Measurements from ENCODE around the gene MTERF1. TPM values are rescaled to one million over a fixed set of nuclear protein-coding genes. Genes with fewer than 3 reads are reported as not detected.

Gene MTERF1
- polyA plus RNA-seq, 1 experiment: 3.6 TPM

DNA sequence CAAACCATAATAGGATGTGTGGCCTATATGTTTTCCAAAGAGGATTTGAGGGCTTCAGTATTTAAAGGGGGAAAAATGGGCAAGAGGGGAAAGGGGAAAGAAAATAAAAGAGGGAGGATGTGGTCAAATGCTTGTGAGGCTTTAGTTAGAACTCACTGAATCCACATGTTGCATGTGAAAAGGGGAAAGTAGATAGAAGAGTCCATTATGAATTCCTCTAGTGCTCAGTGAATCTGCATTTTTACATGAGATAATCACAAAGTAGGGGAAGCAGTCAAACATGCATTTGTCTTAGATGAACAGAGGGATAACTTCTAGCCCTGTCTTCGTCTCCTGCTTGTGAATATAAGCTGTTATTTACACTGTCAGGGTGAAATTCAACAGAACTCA, 35.5 kb upstream of the MTERF1 start:
- Histone ChIP-seq H3K27me3 (ENCODE audit: control insufficient read depth, insufficient read depth, low read length) (no peaks in the 10 kb centered on the region), H3K36me3 (ENCODE audit: control insufficient read depth, insufficient read depth, low read length) (no peaks in the 10 kb centered on the region), H3K4me3 (ENCODE audit: low read depth, low read length) (no peak overlapping the region)
- POLR2A ChIA-PET: no interaction called here
- CTCF ChIA-PET: interaction anchor here (1.3 kb wide), 1 partner anchor 40 kb away, joined by 3 read pairs; no protein-coding TSS in a partner anchor
- DNase-seq (ENCODE audit: low read depth): no peak
- TF ChIP-seq, protein P1, sequence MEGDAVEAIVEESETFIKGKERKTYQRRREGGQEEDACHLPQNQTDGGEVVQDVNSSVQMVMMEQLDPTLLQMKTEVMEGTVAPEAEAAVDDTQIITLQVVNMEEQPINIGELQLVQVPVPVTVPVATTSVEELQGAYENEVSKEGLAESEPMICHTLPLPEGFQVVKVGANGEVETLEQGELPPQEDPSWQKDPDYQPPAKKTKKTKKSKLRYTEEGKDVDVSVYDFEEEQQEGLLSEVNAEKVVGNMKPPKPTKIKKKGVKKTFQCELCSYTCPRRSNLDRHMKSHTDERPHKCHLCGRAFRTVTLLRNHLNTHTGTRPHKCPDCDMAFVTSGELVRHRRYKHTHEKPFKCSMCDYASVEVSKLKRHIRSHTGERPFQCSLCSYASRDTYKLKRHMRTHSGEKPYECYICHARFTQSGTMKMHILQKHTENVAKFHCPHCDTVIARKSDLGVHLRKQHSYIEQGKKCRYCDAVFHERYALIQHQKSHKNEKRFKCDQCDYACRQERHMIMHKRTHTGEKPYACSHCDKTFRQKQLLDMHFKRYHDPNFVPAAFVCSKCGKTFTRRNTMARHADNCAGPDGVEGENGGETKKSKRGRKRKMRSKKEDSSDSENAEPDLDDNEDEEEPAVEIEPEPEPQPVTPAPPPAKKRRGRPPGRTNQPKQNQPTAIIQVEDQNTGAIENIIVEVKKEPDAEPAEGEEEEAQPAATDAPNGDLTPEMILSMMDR (IDR thresholded peaks at IDR 0.05; ENCODE audit: insufficient read depth, low read depth, low read length): no peak

GRCh38 chr7:91915401-91916050, 35.0 kb upstream of the MTERF1 start:
- Histone ChIP-seq H3K27me3 (ENCODE audit: control insufficient read depth, insufficient read depth, low read length) (no peaks in the 10 kb centered on the region), H3K4me3 (ENCODE audit: low read depth, low read length) (no peak overlapping the region), H3K36me3 (ENCODE audit: control insufficient read depth, insufficient read depth, low read length) (no peaks in the 10 kb centered on the region)
- ChIA-PET CTCF (interaction anchor here (0.6 to 2.0 kb wide), 4 partner anchors 8 to 1260 kb away, joined by 3 to 5 read pairs (median 3); no protein-coding TSS in a partner anchor), POLR2A (no interaction called here)
- no peak for DNase-seq (ENCODE audit: low read depth)
- TF ChIP-seq, protein P1 (IDR thresholded peaks at IDR 0.05; ENCODE audit: insufficient read depth, low read depth, low read length): no peak

DNA sequence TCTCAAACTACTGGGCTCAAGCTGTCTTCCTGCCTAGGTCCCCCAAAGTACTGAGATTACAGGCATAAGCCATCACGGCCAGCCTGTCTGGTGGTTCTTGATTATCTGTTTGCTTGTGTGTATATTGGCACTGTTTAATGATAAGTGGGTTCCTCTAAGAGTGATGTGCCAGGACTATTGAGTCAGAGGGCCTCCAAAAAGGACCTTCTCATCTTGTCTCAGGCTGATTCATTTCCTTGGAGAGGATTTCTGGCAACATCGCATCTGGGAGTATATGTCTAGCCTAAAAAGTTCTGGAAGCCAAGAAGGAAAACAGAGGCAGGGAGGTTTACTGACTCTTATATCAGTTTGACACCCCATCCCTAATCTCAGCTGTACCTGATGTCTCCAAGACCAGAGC, 33.1 kb upstream of the MTERF1 start:
- TF ChIP-seq, protein P1 (IDR thresholded peaks at IDR 0.05; ENCODE audit: insufficient read depth, low read depth, low read length): no peak
- H3K4me3 ChIP-seq (ENCODE audit: low read depth, low read length): no peak overlapping the region
- no peak for DNase-seq (ENCODE audit: low read depth)
- no peaks in the 10 kb centered on the region for H3K27me3 ChIP-seq (ENCODE audit: control insufficient read depth, insufficient read depth, low read length)
- CTCF ChIA-PET: interaction anchor here (1.4 to 2.0 kb wide), 2 partner anchors 10 to 20 kb away, joined by 3 to 5 read pairs; no protein-coding TSS in a partner anchor
- POLR2A ChIA-PET: no interaction called here
- H3K36me3 ChIP-seq (ENCODE audit: control insufficient read depth, insufficient read depth, low read length): no peaks in the 10 kb centered on the region

DNA sequence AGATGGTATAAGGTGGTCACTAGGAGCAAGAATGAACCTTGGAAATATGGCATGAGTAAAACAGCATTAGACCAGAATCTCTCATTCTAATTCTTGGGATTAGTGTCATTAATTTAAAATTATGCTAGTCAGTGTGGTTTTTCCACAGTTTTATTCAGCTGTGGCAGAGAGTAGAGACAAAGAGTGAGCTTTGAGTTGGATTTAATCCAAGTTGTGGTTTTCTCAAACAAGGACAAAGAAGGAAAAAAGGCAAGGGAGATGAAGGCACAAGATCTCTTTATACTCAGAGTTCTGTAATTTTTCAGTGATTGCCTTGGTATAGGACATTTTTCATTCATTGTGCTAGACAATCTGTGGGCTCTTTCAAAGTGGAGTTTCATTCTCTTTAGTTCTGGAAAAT, 32.0 kb upstream of the MTERF1 start:
- CTCF ChIA-PET: interaction anchor here (1.2 kb wide), 1 partner anchor 14 kb away, joined by 4 read pairs; no protein-coding TSS in a partner anchor
- H3K36me3 ChIP-seq (ENCODE audit: control insufficient read depth, insufficient read depth, low read length): no peaks in the 10 kb centered on the region
- POLR2A ChIA-PET: interaction anchor here (0.6 to 0.7 kb wide), 2 partner anchors 17 to 85 kb away, joined by 3 to 6 read pairs; no protein-coding TSS in a partner anchor
- no peak overlapping the region for H3K4me3 ChIP-seq (ENCODE audit: low read depth, low read length)
- TF ChIP-seq, protein P1 (IDR thresholded peaks at IDR 0.05; ENCODE audit: insufficient read depth, low read depth, low read length): no peak
- no peak for DNase-seq (ENCODE audit: low read depth)
- no peaks in the 10 kb centered on the region for H3K27me3 ChIP-seq (ENCODE audit: control insufficient read depth, insufficient read depth, low read length)

DNA sequence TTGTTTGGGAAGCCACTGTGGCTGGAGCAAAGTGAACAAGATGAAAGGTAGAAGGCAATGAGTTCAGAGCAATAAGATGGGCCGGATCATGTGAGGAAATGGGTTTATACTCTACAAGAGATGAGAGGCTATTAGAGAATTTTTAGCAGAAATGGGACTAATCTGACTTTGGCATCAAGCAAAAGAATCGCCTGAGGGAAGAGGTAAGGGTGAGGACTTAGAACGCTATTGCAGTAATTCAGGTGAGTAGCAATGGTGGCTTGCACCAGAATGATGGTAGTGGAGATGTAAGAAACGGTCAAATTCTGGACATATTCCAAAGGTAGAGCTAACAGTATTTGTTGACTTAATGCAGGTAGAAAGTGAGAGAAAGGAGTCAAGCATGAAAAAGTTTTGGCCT, 30.6 kb upstream of the MTERF1 start:
- CTCF ChIA-PET: no interaction called here
- TF ChIP-seq, protein P1 (IDR thresholded peaks at IDR 0.05; ENCODE audit: insufficient read depth, low read depth, low read length): no peak
- no peak overlapping the region for H3K4me3 ChIP-seq (ENCODE audit: low read depth, low read length)
- H3K36me3 ChIP-seq (ENCODE audit: control insufficient read depth, insufficient read depth, low read length): no peaks in the 10 kb centered on the region
- DNase-seq (ENCODE audit: low read depth): no peak
- POLR2A ChIA-PET: no interaction called here
- H3K27me3 ChIP-seq (ENCODE audit: control insufficient read depth, insufficient read depth, low read length): no peaks in the 10 kb centered on the region
